ENCODE data around the gene SETX.

SETX gene

DNA sequence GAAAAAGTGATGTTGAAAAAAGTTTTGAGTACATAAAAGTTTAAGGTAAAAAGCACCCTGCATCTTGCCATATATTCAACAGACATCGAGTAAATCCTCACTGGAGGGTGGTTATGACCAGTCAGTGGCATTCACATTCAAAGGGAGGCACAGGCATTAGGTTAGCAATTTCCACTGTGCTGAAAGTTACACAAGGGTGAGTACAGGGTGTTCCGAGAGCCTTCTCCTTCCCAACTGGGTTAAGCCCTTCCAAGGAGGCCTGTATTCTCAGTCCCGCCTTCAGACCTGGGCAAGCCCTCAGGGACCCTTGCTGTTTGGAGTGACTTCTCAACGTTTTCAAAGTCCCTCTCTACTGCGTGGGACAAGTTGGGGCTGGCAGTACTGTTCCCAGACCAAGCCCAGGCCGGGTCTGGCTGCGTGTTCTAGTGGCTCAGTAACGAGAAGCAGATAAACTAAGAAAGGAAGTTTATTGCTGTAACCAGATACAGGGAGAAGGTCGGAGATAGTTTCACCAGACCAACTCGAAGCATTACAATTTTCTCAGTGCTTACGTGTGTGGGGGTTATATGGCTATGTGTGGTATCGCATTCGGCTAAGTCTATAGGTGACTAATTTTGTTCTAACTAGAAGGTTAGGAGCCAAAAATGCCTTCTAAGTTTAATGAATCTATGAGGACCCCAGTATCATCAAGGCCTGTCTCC is 13.0 kb upstream of the SETX start:
- H3K4me3 ChIP-seq (replicated peaks; ENCODE audit: insufficient read depth, low read length) = no peak overlapping the region
- TF ChIP-seq GABPA (IDR thresholded peaks at IDR 0.05; ENCODE audit: low read depth) (no peak), POLR2AphosphoS5 (IDR thresholded peaks at IDR 0.05; ENCODE audit: low read depth) (no peak), SPI1 (IDR thresholded peaks at IDR 0.05; ENCODE audit: borderline replicate concordance, low read depth) (no peak)
- TF ChIP-seq, protein P1, sequence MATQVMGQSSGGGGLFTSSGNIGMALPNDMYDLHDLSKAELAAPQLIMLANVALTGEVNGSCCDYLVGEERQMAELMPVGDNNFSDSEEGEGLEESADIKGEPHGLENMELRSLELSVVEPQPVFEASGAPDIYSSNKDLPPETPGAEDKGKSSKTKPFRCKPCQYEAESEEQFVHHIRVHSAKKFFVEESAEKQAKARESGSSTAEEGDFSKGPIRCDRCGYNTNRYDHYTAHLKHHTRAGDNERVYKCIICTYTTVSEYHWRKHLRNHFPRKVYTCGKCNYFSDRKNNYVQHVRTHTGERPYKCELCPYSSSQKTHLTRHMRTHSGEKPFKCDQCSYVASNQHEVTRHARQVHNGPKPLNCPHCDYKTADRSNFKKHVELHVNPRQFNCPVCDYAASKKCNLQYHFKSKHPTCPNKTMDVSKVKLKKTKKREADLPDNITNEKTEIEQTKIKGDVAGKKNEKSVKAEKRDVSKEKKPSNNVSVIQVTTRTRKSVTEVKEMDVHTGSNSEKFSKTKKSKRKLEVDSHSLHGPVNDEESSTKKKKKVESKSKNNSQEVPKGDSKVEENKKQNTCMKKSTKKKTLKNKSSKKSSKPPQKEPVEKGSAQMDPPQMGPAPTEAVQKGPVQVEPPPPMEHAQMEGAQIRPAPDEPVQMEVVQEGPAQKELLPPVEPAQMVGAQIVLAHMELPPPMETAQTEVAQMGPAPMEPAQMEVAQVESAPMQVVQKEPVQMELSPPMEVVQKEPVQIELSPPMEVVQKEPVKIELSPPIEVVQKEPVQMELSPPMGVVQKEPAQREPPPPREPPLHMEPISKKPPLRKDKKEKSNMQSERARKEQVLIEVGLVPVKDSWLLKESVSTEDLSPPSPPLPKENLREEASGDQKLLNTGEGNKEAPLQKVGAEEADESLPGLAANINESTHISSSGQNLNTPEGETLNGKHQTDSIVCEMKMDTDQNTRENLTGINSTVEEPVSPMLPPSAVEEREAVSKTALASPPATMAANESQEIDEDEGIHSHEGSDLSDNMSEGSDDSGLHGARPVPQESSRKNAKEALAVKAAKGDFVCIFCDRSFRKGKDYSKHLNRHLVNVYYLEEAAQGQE (IDR thresholded peaks at IDR 0.05; ENCODE audit: insufficient replicate concordance, low read depth) = no peak
- TF ChIP-seq, protein P2, sequence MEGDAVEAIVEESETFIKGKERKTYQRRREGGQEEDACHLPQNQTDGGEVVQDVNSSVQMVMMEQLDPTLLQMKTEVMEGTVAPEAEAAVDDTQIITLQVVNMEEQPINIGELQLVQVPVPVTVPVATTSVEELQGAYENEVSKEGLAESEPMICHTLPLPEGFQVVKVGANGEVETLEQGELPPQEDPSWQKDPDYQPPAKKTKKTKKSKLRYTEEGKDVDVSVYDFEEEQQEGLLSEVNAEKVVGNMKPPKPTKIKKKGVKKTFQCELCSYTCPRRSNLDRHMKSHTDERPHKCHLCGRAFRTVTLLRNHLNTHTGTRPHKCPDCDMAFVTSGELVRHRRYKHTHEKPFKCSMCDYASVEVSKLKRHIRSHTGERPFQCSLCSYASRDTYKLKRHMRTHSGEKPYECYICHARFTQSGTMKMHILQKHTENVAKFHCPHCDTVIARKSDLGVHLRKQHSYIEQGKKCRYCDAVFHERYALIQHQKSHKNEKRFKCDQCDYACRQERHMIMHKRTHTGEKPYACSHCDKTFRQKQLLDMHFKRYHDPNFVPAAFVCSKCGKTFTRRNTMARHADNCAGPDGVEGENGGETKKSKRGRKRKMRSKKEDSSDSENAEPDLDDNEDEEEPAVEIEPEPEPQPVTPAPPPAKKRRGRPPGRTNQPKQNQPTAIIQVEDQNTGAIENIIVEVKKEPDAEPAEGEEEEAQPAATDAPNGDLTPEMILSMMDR (IDR thresholded peaks at IDR 0.05; ENCODE audit: insufficient read depth, low read length) = no peak
- DNase-seq (ENCODE audit: low read depth in 1 of 2, low spot score in 1 of 2) = no peak
- no peak overlapping the region for H3K27ac ChIP-seq (replicated peaks)
- no peaks in the 10 kb centered on the region for H3K27me3 ChIP-seq (ENCODE audit: insufficient read depth, poor library complexity, severe bottlenecking)

DNA sequence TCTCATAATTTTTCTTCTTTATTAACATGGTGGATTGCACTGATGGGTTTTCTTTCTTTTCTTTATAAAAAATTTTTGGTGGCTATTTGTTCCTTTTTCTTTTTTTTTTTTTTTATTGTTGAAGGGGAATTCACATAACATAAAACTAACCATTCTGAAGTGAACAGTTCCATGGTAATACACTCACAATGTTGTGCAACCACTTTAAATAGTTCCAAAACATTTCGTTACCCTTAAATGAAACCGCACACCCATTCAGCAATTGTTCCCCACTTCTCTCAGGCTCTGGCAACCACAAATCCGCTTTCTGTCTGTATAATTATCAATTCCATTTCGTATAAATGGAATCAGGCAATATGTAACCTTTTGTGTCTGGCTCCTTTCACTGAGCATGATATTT is 11.7 kb upstream of the SETX start:
- Histone ChIP-seq H3K27me3 (ENCODE audit: insufficient read depth, poor library complexity, severe bottlenecking) (no peaks in the 10 kb centered on the region), H3K4me3 (replicated peaks; ENCODE audit: insufficient read depth, low read length) (no peak overlapping the region), H3K27ac (replicated peaks) (no peak overlapping the region)
- DNase-seq (ENCODE audit: low read depth in 1 of 2, low spot score in 1 of 2) = no peak
- TF ChIP-seq, protein P2 (IDR thresholded peaks at IDR 0.05; ENCODE audit: insufficient read depth, low read length) = no peak
- TF ChIP-seq, protein P1 (IDR thresholded peaks at IDR 0.05; ENCODE audit: insufficient replicate concordance, low read depth) = no peak
- TF ChIP-seq GABPA (IDR thresholded peaks at IDR 0.05; ENCODE audit: low read depth) = no peak
- no peak for TF ChIP-seq POLR2AphosphoS5 (IDR thresholded peaks at IDR 0.05; ENCODE audit: low read depth)
- no peak for TF ChIP-seq SPI1 (IDR thresholded peaks at IDR 0.05; ENCODE audit: borderline replicate concordance, low read depth)

DNA sequence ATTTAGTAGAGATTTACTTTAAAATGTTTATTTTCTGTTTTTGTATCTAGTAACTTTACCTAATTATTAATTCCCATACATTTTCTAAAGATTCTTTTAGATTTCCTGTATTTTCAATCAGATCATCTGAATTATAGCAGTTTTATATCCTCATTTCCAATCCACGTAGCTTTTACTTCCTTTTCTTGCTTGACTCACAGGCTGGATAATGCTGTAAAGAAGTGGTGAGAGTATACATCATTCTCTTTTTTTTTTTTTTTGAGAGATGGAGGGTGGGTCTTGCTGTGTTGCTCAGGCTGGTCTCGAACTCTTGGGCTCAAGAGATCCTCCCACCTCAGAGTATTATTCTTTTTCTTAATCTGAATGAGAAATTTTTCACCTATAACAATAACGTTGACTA is 11.2 kb upstream of the SETX start:
- no peak for DNase-seq (ENCODE audit: low read depth in 1 of 2, low spot score in 1 of 2)
- Histone ChIP-seq H3K27me3 (ENCODE audit: insufficient read depth, poor library complexity, severe bottlenecking) (no peaks in the 10 kb centered on the region), H3K4me3 (replicated peaks; ENCODE audit: insufficient read depth, low read length) (no peak overlapping the region), H3K27ac (replicated peaks) (no peak overlapping the region)
- TF ChIP-seq, protein P2 (IDR thresholded peaks at IDR 0.05; ENCODE audit: insufficient read depth, low read length) = no peak
- TF ChIP-seq GABPA (IDR thresholded peaks at IDR 0.05; ENCODE audit: low read depth) (no peak), SPI1 (IDR thresholded peaks at IDR 0.05; ENCODE audit: borderline replicate concordance, low read depth) (no peak), POLR2AphosphoS5 (IDR thresholded peaks at IDR 0.05; ENCODE audit: low read depth) (no peak)
- TF ChIP-seq, protein P1 (IDR thresholded peaks at IDR 0.05; ENCODE audit: insufficient replicate concordance, low read depth) = no peak
